DMS153 treated with DMSO at 0.1 percent for 48 hours (cell line): ENCODE results near the gene HORMAD2.

Experiments
- DNase-seq: peaks from one replicate; lab custom pipeline; 2025; ENCODE audit not compliant: unreplicated experiment; lab: John Stamatoyannopoulos, UW

Gene HORMAD2

GRCh38 chr22:30224161-30224857, 144.0 kb downstream of the HORMAD2 start:
- no peak for DNase-seq

DNA sequence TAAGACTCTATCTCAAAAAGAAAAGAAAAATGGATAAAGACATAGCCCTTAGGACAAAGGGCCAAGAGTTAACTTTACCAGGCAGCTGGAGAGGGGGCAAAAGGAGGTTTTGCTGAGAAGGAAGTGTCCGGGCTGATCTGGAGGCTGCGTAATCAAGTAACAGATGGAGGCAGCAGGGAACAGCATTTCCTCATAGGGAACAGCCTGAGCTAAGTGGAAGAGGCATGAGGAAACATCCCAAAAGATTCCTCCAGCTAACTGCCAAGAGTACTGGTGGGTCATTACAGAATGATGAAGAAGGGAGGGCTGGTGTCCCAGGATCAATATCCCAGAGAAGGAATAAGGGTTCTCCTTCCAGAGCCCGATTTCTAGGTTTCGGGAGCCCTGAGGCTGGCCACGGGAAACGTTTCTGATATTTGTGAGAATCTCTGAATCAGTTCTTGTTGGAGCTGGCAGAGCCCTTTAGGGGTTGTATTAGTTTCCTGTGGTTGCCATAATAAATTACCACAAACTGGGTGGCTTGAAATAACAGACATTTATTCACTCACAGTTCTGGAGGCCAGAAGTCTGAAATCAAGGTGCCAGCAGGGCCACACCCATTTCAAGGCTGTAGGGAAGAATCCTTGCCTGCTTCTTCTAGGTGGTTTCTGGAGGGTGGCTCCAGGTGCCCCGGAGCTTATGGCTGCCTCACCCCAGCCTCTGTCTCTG, 145.1 kb downstream of the HORMAD2 start:
- no peak for DNase-seq

GRCh38 chr22:30226192-30226832, 146.0 kb downstream of the HORMAD2 start:
- no peak for DNase-seq
